MM.1S (cell line): ENCODE results near the gene CCDC38.

Experiments used
- EZH2 ChIP-seq: fragments of 300-600 bp; sonication (generic); optimal IDR thresholded peaks from 2 replicates; pipeline ENCODE3; 2017; ENCODE audit warnings: low read depth, mild to moderate bottlenecking, antibody characterized with exemption, low read length, mixed read lengths
- EZH2phosphoT487 ChIP-seq: fragments of 300-600 bp; sonication (generic); IDR thresholded peaks from 2 replicates; pipeline ENCODE4 v1.6.1; 2018; ENCODE audit warnings: antibody characterized with exemption, low read length
- TF ChIP-seq, protein P1 (sequence below): fragments of 300-600 bp; sonication (generic); IDR thresholded peaks from 2 replicates; pipeline ENCODE4 v1.5.1; 2016; ENCODE audit warnings: antibody characterized with exemption, low read length, mixed read lengths

- TF ChIP-seq EZH2 (no peak), EZH2phosphoT487 (no peak)
- TF ChIP-seq, protein P1, sequence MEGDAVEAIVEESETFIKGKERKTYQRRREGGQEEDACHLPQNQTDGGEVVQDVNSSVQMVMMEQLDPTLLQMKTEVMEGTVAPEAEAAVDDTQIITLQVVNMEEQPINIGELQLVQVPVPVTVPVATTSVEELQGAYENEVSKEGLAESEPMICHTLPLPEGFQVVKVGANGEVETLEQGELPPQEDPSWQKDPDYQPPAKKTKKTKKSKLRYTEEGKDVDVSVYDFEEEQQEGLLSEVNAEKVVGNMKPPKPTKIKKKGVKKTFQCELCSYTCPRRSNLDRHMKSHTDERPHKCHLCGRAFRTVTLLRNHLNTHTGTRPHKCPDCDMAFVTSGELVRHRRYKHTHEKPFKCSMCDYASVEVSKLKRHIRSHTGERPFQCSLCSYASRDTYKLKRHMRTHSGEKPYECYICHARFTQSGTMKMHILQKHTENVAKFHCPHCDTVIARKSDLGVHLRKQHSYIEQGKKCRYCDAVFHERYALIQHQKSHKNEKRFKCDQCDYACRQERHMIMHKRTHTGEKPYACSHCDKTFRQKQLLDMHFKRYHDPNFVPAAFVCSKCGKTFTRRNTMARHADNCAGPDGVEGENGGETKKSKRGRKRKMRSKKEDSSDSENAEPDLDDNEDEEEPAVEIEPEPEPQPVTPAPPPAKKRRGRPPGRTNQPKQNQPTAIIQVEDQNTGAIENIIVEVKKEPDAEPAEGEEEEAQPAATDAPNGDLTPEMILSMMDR, result no peak
These were observed 80.4 kb downstream of the CCDC38 start for GRCh38 chr12:95862038-95862437.
